Measurements from ENCODE around the gene DDX60. TPM values are rescaled to one million over a fixed set of nuclear protein-coding genes. Genes with fewer than 3 reads are reported as not detected.

DDX60 gene
- total RNA-seq, 1 experiment from 2014 or later, result 10.1 TPM

GRCh38 chr4:168259096-168259495 lies 59.5 kb downstream of the DDX60 start:
- DNase-seq (ENCODE audit: low read depth, low spot score), result no peak
- in situ Hi-C loops (cut with HindIII; ENCODE audit: low pct_unique_long_range_greater_than_20kb, low sequenced_read_pairs), result no loop called here

GRCh38 chr4:168257768-168258167 lies 60.8 kb downstream of the DDX60 start:
- BruUV-seq (replicated peaks), result no TSS peak
- Histone ChIP-seq H3K36me3 (ENCODE audit: control insufficient read depth, insufficient read depth, low read length) (no peaks in the 10 kb centered on the region), H3K27me3 (ENCODE audit: control insufficient read depth, insufficient read depth, low read length) (no peaks in the 10 kb centered on the region), H3K9me3 (ENCODE audit: control insufficient read depth, insufficient read depth, low read depth, low read length) (no peaks in the 10 kb centered on the region), H3K4me3 (ENCODE audit: low read depth in 2 of 2, low read length in 2 of 2) (no peak overlapping the region), H3K4me1 (ENCODE audit: control insufficient read depth, insufficient read depth, low read length) (no peaks in the 10 kb centered on the region), H3K27ac (ENCODE audit: low read length) (no peak overlapping the region)
- TF ChIP-seq POLR2AphosphoS5 (IDR thresholded peaks at IDR 0.05; ENCODE audit: low read depth, low read length) (no peak), REST (IDR thresholded peaks at IDR 0.05; ENCODE audit: insufficient read depth in 1 of 2, low read depth in 2 of 2, low read length in 1 of 2) (no peak), SIN3A (IDR thresholded peaks at IDR 0.05; ENCODE audit: borderline replicate concordance, insufficient read depth, low read depth, low read length) (no peak), CTCF (IDR thresholded peaks at IDR 0.05) (no peak), TCF7L2 (IDR thresholded peaks at IDR 0.05; ENCODE audit: low read depth, low read length) (no peak)
- ChIA-PET CTCF (no interaction called here), POLR2A (no interaction called here)
- in situ Hi-C loops (cut with HindIII; ENCODE audit: low pct_unique_long_range_greater_than_20kb, low sequenced_read_pairs) (no loop called here), intact Hi-C loops (cut with micrococcal nuclease; ENCODE audit: unreplicated experiment) (no loop called here)
- ATAC-seq (no peak), DNase-seq (ENCODE audit: low read depth, low spot score) (no peak)

More at GRCh38 chr4:168259096-168259495, 59.5 kb downstream of the DDX60 start:
- no peaks in the 10 kb centered on the region for H3K27me3 ChIP-seq (ENCODE audit: control insufficient read depth, insufficient read depth, low read length)
- no peak overlapping the region for H3K27ac ChIP-seq (ENCODE audit: low read length)
- ChIA-PET CTCF (no interaction called here), POLR2A (no interaction called here)
- TF ChIP-seq CTCF (IDR thresholded peaks at IDR 0.05), result no peak
- no peak for TF ChIP-seq REST (IDR thresholded peaks at IDR 0.05; ENCODE audit: insufficient read depth in 1 of 2, low read depth in 2 of 2, low read length in 1 of 2)
- no peak for TF ChIP-seq POLR2AphosphoS5 (IDR thresholded peaks at IDR 0.05; ENCODE audit: low read depth, low read length)
- TF ChIP-seq TCF7L2 (IDR thresholded peaks at IDR 0.05; ENCODE audit: low read depth, low read length), result no peak
- TF ChIP-seq SIN3A (IDR thresholded peaks at IDR 0.05; ENCODE audit: borderline replicate concordance, insufficient read depth, low read depth, low read length), result no peak
- H3K36me3 ChIP-seq (ENCODE audit: control insufficient read depth, insufficient read depth, low read length), result no peaks in the 10 kb centered on the region
- H3K9me3 ChIP-seq (ENCODE audit: control insufficient read depth, insufficient read depth, low read depth, low read length), result no peaks in the 10 kb centered on the region
- ATAC-seq, result no peak
- BruUV-seq (replicated peaks), result no TSS peak
- no peaks in the 10 kb centered on the region for H3K4me1 ChIP-seq (ENCODE audit: control insufficient read depth, insufficient read depth, low read length)
- H3K4me3 ChIP-seq (ENCODE audit: low read depth in 2 of 2, low read length in 2 of 2), result no peak overlapping the region
- intact Hi-C loops (cut with micrococcal nuclease; ENCODE audit: unreplicated experiment), result no loop called here
